ENCODE data around the gene GPR15LG. TPM values are rescaled to one million over a fixed set of nuclear protein-coding genes. Genes with fewer than 3 reads are reported as not detected.

GPR15LG gene
- total RNA-seq, 1 experiment from 2014 or later, result not detected

- Mint-ChIP-seq H3K4me3 (ENCODE audit: unreplicated experiment) (no peak overlapping the region), H3K36me3 (ENCODE audit: insufficient read depth, unreplicated experiment) (no peaks in the 10 kb centered on the region), H3K4me1 (ENCODE audit: insufficient read depth, unreplicated experiment) (peaks cover 6% of the 10 kb centered on the region), H3K27me3 (ENCODE audit: insufficient read depth, unreplicated experiment) (no peaks in the 10 kb centered on the region), H3K9me3 (ENCODE audit: unreplicated experiment) (no peaks in the 10 kb centered on the region), H3K27ac (ENCODE audit: low read depth, unreplicated experiment) (no peak overlapping the region)
- intact Hi-C loops (cut with micrococcal nuclease), result no loop called here
- BruUV-seq (replicated peaks), result no TSS peak
- DNase-seq (ENCODE audit: unreplicated experiment), result no peak
- ChIA-PET POLR2A (no interaction called here), CTCF (interaction anchor here (0.7 to 1.5 kb wide), 5 partner anchors 10 to 83 kb away, joined by 3 to 13 read pairs (median 4); no protein-coding TSS in a partner anchor)
- TF ChIP-seq CTCF (IDR thresholded peaks at IDR 0.05; ENCODE audit: unreplicated experiment), result no peak
These were observed 8.0 kb downstream of the GPR15LG start for GRCh38 chr10:84181631-84182030.

GRCh38 chr10:84184517-84184916 is 10.9 kb downstream of the GPR15LG start:
- intact Hi-C loops (cut with micrococcal nuclease), result no loop called here
- Mint-ChIP-seq H3K4me1 (ENCODE audit: insufficient read depth, unreplicated experiment) (peaks cover 6% of the 10 kb centered on the region), H3K36me3 (ENCODE audit: insufficient read depth, unreplicated experiment) (no peaks in the 10 kb centered on the region), H3K4me3 (ENCODE audit: unreplicated experiment) (no peak overlapping the region), H3K9me3 (ENCODE audit: unreplicated experiment) (no peaks in the 10 kb centered on the region), H3K27ac (ENCODE audit: low read depth, unreplicated experiment) (no peak overlapping the region), H3K27me3 (ENCODE audit: insufficient read depth, unreplicated experiment) (no peaks in the 10 kb centered on the region)
- no peak for TF ChIP-seq CTCF (IDR thresholded peaks at IDR 0.05; ENCODE audit: unreplicated experiment)
- ChIA-PET CTCF (interaction anchor here (1.5 to 1.9 kb wide), 4 partner anchors 19 to 37 kb away, joined by 3 to 8 read pairs (median 4); no protein-coding TSS in a partner anchor), POLR2A (interaction anchor here (1.0 kb wide), 1 partner anchor 45 kb away, joined by 3 read pairs; the partner anchor contains the start of gene GHITM)
- no TSS peak for BruUV-seq (replicated peaks)
- DNase-seq (ENCODE audit: unreplicated experiment), result peak; percentile 27

- Mint-ChIP-seq H3K27ac (ENCODE audit: low read depth, unreplicated experiment) (no peak overlapping the region), H3K4me3 (ENCODE audit: unreplicated experiment) (no peak overlapping the region), H3K36me3 (ENCODE audit: insufficient read depth, unreplicated experiment) (no peaks in the 10 kb centered on the region), H3K4me1 (ENCODE audit: insufficient read depth, unreplicated experiment) (peaks cover 6% of the 10 kb centered on the region), H3K27me3 (ENCODE audit: insufficient read depth, unreplicated experiment) (no peaks in the 10 kb centered on the region), H3K9me3 (ENCODE audit: unreplicated experiment) (no peaks in the 10 kb centered on the region)
- DNase-seq (ENCODE audit: unreplicated experiment), result no peak
- BruUV-seq (replicated peaks), result no TSS peak
- ChIA-PET POLR2A (interaction anchor here (1.0 kb wide), 1 partner anchor 46 kb away, joined by 3 read pairs; the partner anchor contains the start of gene GHITM), CTCF (interaction anchor here (0.9 to 1.9 kb wide), 5 partner anchors 18 to 38 kb away, joined by 3 to 8 read pairs (median 4); no protein-coding TSS in a partner anchor)
- intact Hi-C loops (cut with micrococcal nuclease), result no loop called here
- no peak for TF ChIP-seq CTCF (IDR thresholded peaks at IDR 0.05; ENCODE audit: unreplicated experiment)
These were observed 12.1 kb downstream of the GPR15LG start for GRCh38 chr10:84185526-84186175.

- intact Hi-C loops (cut with micrococcal nuclease), result no loop called here
- TF ChIP-seq CTCF (IDR thresholded peaks at IDR 0.05; ENCODE audit: unreplicated experiment), result no peak
- H3K4me1 Mint-ChIP-seq (ENCODE audit: insufficient read depth, unreplicated experiment), result peaks cover 13% of the 10 kb centered on the region
- no peaks in the 10 kb centered on the region for H3K36me3 Mint-ChIP-seq (ENCODE audit: insufficient read depth, unreplicated experiment)
- H3K27ac Mint-ChIP-seq (ENCODE audit: low read depth, unreplicated experiment), result no peak overlapping the region
- no peaks in the 10 kb centered on the region for H3K9me3 Mint-ChIP-seq (ENCODE audit: unreplicated experiment)
- no peak for DNase-seq (ENCODE audit: unreplicated experiment)
- ChIA-PET CTCF (no interaction called here), POLR2A (no interaction called here)
- no peak overlapping the region for H3K4me3 Mint-ChIP-seq (ENCODE audit: unreplicated experiment)
- no TSS peak for BruUV-seq (replicated peaks)
- H3K27me3 Mint-ChIP-seq (ENCODE audit: insufficient read depth, unreplicated experiment), result no peaks in the 10 kb centered on the region
These were observed 15.2 kb downstream of the GPR15LG start for GRCh38 chr10:84188815-84189214.

All from MCF 10A (cell line).